NCI-H1417 treated with DMSO at 0.1 percent for 48 hours (cell line): ENCODE measurements around the gene SH3GLB2.
"Not testable (repeated sequence)": the region's sequence is repeated elsewhere in the genome, so short reads cannot be mapped to it uniquely, and the experiment has no call there.

ENCODE experiments used
- DNase-seq: peaks from one replicate; lab custom pipeline; 2025; lab: John Stamatoyannopoulos, UW

Gene SH3GLB2

GRCh38 chr9:129053020-129053419 lies 24.9 kb upstream of the SH3GLB2 start:
- DNase-seq = no peak

GRCh38 chr9:129052592-129052991 lies 24.5 kb upstream of the SH3GLB2 start:
- DNase-seq = no peak

GRCh38 chr9:129042016-129042415 lies 13.9 kb upstream of the SH3GLB2 start:
- no peak for DNase-seq

- DNase-seq = no peak
Measured at GRCh38 chr9:129040113-129040643, 12.0 kb upstream of the SH3GLB2 start.

GRCh38 chr9:129038109-129038852 lies 10.2 kb upstream of the SH3GLB2 start:
- DNase-seq = no peak

- no peak for DNase-seq
Measured at GRCh38 chr9:129037767-129038098, 9.6 kb upstream of the SH3GLB2 start.

GRCh38 chr9:129036923-129037766 lies 9.0 kb upstream of the SH3GLB2 start:
- DNase-seq = no peak

- DNase-seq = peak; percentile 98
Measured at GRCh38 chr9:129036241-129036922, 8.3 kb upstream of the SH3GLB2 start, which contains the start of gene MIGA2. Gene MIGA2 (plus strand): TSS chr9:129036626. CDS start chr9:129040595, 3,969 bp downstream.

GRCh38 chr9:129035838-129036237 lies 7.7 kb upstream of the SH3GLB2 start:
- DNase-seq = not testable (repeated sequence)

GRCh38 chr9:129033216-129033615 lies 5.1 kb upstream of the SH3GLB2 start:
- no peak for DNase-seq

- no peak for DNase-seq
Measured at GRCh38 chr9:129032541-129033159, 4.5 kb upstream of the SH3GLB2 start.

- DNase-seq = no peak
Measured at GRCh38 chr9:129031514-129031913, 3.4 kb upstream of the SH3GLB2 start.

- no peak for DNase-seq
Measured at GRCh38 chr9:129030191-129030590, 2.1 kb upstream of the SH3GLB2 start.

- DNase-seq = no peak
Measured at GRCh38 chr9:129027685-129028191, 393 bp downstream of the SH3GLB2 start.

- no peak for DNase-seq
Measured at GRCh38 chr9:129027224-129027684, 877 bp downstream of the SH3GLB2 start.

GRCh38 chr9:129026442-129027223 lies 1.5 kb downstream of the SH3GLB2 start:
- no peak for DNase-seq

GRCh38 chr9:129023908-129024233 lies 4.3 kb downstream of the SH3GLB2 start:
- DNase-seq = no peak

- no peak for DNase-seq
Measured at GRCh38 chr9:129023036-129023907, 4.9 kb downstream of the SH3GLB2 start.

GRCh38 chr9:129022037-129022436 lies 6.1 kb downstream of the SH3GLB2 start:
- DNase-seq = no peak

GRCh38 chr9:129021091-129021490 lies 7.0 kb downstream of the SH3GLB2 start:
- DNase-seq = no peak
